NCI-H2171 (cell line): ENCODE results near the gene SURF1.

Experiments
- DNase-seq: peaks from one replicate; lab custom pipeline; 2025; lab: John Stamatoyannopoulos, UW

SURF1 gene

DNA sequence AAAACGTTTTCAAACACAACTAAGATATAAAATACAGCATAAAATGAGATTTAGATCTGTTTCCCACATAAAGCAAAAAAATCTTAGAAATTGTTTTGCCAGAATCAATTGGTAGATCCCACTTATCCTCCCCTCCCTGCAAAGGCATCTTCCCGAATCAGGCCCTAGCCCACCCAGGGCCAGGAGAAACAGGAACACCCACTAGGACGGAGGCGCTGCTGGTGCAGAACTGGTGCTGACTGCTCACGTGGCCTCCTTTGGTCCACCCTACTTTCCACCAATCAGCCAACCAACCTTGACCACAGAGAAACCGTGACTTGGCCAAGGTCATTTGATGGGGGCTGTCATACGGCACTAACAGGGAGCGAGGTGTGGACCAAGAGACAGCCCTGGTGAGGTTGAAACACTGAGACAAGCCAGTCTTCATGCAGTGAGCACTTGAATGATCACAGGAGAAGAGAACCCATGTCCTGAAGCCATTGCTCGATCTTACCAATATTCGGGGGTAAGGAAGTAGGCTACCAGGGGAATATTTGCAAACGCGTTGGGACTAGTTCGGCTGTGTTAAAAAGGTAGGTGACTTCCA is 5.3 kb upstream of the SURF1 start:
- no peak for DNase-seq

DNA sequence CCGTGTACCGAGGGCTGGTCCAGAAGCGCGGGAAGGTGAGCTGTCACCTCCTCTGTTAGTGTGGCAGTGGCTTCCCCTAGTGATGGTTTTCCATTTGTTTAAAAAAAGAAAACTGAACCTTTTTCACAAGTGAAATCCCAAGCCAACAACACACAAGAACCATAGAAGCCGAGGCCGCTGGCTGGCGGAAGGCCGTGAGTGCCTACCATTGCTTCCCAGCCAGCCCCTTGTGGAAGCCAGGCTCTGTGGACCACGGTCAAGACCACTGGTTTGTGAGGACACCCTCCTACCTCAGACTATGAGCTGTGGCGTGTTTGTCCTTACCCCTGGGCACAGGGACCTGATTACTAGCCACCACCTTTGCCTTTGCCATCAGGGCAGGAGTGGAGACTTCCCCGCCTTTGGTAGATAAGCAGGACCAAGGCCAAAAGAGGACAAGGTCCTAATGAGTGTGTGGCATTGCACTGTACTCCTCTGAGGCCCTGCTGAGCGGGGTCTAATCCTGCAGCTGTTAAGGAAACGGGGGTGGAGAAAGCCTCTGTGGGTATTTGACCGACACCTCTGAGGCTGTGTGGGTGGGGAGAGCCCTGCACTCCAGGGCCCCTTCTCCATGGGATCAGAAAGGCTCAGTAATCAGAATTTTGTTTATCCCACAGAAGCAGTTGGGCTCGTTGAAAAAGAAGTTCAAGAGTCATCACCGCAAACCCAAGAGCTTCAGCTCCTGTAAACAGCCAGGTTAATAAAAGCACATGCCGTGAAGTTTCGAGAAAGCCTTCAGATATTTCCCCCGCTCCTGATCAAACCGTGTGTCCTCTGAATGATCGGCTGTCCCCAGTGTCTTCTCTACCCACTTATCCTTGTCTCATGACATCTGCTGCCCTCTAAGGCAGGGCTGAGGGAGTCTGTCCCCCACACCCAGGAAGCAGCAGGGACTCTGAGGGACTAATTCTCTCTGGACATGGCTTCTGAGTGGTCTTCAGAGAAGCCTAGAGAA is 4.4 kb upstream of the SURF1 start:
- no peak for DNase-seq

DNA sequence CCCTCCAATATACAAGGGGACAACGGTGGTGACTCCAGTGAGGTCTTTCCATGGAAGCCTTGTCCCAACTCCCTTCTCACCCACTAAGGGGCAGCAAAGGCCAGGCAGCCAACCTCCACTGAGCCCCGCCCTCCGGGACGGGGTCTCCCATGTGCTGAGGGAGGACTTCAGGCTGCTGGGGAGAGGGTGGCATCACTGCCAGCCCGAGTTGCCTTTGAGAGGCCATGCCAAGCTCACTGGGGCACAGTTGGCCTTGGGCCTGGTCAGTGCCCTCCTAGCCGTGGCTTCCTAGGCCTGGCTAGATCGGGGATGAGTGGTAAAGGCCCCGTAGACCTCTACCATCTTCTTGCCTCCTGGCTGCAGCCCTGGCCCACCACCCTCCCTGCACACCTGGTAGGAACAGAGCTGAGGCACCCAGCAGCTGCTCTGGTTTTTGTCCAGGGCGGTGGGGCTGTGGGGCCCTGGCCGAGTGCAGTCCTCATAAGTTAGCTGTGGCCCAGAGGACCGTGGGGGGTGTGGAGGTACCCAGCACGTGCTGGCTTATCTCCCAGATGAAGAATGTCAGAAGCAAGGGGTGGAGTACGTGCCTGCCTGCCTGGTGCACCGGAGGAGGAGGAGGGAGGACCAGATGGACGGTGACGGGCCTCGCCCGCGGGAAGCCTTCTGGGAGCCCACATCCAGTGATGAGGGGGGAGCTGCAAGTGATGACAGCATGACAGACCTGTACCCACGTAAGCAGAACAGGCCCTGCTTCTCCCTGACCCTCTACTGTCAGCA is 3.3 kb upstream of the SURF1 start:
- DNase-seq, result peak; percentile 33

DNA sequence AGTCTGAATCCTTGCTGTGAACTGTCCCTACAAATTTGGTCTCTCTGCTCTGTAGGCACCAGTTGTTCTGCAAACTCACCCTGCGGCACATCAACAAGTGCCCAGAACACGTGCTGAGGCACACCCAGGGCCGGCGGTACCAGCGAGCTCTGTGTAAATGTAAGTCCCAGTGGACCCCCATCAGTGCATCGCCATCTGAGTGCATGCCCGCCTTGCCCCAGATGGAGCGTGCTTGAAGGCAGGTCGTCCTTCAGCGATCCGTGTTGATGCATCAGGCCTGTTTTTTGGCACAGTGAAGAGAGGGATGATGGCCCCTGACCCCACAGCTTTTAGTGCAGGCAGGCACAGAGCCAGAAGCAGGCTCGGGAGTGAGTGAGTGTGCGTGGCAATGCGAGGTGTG is 1.4 kb upstream of the SURF1 start:
- DNase-seq, result no peak

DNA sequence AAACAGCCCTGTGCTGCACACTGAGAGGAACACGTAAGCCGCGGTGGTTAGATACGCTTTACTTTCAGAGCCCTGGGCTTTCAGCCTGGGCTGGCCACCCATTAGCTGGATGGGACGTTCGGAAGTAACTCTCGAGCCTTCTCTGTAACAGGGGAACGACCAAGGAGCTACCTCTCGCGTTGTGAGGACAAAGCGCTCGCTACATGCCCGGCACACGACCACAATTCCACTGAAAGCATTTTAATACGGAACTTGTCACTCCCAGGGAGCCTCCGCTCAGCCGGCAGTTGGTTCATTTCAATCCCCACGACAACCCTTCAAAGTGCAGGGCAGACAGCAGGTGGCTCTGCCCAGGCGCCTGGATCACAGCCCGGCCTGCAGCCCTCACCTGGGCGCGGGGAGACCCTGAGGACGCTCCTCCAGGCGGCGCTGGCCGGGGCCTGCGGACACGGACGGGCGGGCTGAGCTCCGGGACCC is 368 bp downstream of the SURF1 start:
- peak; percentile 65 for DNase-seq

DNA sequence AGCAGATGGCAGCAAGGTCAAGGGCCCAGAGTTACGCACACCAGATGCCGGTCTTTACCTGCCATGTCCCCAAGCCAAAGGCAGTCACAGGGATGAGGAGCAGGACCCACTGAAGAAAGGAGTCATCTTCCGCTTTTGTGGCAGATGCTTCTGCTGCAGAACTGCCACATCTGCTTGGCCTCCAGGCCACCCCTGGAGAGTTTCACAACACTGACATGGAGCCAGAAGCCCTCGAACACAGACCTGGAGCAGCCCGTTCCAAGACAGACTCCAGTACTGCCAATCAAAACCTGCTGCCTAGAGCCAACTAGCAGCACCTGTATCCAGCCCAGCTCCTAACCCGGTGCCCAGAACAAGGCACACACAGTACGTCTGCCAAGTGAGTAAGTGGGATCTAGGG is 1.5 kb downstream of the SURF1 start:
- no peak for DNase-seq

DNA sequence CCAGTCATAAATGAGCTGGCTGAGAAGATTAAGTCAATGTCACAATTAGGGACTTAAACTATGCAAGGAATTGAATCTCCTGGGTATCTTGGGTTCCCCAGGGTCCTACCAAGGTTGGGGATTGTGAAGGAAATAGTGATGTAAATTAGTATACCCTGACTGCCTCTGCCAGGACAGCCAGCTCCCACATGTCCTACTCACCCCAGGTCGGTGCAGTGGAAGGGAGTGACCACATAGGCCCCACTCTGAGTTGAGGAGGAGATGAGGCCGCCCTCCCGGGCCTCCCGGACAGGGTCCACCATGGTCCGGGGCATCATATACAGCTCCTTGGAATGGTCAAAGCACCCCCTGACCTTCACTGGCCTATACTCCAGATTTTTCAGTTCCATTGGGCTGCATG is 2.7 kb downstream of the SURF1 start:
- DNase-seq, result no peak

DNA sequence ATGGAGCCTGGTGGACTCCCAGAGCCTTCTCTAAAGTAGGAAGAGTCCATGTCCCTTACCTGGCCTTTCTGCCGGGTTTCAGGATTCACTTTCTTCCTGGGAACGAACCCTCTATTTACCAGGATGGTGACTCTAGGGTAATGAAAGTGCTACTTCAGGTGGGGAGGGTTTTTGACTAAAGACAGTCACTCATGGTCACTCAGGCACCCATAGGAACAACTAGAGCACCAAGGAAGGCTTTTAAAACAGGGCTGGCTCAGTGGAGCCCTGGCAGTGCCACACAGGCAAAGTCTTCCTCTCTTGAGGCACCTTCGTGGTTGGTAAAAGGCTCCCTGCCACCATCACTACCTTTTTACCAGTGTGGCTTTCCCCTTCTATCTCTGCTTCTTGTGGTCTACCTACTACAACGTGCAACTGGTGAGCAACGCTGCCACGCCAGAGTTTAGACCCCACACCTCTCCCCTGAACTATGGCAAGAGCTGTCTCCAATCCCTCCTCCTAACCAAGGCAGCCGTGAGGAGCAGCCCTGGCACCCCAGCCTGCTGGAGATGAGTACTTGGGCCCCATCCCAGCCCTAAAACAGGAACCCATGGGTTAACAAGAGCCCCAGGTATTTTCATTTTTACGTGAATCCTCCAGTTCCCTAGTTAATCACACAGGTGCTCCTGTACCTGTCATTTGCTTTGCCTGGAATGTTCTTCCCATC is 3.5 kb downstream of the SURF1 start:
- DNase-seq, result no peak

DNA sequence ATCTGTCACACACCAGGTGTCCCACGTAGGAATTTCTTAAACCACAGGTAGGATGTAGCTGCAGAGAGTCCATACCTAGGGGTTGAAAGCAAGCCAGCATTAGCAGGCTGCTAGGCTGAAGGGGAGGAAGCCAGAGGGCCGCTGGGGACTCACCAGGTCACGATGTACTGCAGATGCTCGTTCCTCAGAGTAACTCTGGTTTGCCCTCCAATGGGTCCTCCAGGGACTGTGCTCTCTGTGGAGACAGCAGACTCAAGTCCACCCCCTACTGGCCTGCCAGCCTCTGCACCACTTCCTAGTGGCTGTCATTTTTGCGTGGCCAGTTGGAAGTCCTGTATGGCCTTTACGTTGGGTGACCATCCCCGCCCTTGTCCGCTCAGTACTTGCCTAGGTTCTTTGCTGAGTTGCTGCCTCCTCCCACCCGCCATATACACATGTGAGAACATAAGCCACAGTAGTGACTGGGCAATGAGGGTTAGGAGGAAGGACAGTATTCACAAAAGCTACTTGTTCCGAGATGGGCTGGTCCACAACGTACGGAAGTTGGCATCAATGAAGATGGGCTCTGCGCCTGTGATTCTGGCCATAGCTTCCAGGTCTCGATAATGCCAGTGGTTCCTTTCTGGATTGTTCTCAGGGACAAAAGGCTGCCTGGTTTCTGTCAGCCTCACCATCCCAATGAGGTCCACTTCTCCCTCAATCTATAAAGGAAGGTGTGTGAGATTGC is 4.2 kb downstream of the SURF1 start:
- no peak for DNase-seq

DNA sequence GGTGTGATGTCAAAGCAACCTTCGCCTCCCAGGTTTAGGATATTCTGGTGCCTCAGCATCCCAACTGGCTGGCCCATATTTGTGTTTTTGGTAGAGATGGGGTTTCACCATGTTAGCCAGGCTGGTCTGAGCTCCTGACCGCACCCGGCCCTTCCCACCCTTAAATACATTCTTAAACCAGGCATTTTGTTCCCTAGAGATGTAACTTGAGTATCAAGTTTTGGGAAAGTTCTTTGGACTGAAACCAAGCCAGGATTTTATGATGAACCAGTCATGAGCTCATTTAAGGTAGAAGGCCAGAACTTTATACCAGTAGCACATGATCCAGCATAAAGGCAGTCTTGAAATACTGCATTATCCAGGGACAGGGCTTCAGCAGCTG is 4.8 kb downstream of the SURF1 start:
- no peak for DNase-seq

DNA sequence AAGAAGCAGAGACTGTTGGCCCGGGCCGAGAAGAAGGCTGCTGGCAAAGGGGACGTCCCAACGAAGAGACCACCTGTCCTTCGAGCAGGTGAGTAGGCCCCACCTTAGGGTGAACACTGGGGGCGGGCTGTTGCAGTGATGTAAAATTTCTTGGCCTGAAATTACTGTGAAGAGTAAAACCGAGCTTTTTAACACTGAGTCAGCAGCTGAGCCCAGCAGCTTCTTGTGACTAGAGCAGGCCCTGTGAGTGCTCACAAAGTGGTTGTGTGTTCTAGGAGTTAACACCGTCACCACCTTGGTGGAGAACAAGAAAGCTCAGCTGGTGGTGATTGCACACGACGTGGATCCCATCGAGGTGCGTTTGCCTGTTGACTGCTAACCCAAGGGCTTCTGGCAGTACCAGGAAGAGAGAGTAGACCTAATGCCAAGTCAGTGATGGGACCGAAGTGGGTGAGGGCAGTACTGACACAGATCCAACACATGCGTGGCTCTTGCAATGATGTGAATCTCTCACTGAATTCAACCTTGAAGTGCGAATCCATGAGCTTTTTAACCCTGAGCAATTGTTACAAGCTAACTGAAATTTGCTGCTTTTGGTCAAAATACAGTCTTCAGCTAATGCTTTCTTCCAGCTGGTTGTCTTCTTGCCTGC is 6.2 kb downstream of the SURF1 start:
- no peak for DNase-seq

DNA sequence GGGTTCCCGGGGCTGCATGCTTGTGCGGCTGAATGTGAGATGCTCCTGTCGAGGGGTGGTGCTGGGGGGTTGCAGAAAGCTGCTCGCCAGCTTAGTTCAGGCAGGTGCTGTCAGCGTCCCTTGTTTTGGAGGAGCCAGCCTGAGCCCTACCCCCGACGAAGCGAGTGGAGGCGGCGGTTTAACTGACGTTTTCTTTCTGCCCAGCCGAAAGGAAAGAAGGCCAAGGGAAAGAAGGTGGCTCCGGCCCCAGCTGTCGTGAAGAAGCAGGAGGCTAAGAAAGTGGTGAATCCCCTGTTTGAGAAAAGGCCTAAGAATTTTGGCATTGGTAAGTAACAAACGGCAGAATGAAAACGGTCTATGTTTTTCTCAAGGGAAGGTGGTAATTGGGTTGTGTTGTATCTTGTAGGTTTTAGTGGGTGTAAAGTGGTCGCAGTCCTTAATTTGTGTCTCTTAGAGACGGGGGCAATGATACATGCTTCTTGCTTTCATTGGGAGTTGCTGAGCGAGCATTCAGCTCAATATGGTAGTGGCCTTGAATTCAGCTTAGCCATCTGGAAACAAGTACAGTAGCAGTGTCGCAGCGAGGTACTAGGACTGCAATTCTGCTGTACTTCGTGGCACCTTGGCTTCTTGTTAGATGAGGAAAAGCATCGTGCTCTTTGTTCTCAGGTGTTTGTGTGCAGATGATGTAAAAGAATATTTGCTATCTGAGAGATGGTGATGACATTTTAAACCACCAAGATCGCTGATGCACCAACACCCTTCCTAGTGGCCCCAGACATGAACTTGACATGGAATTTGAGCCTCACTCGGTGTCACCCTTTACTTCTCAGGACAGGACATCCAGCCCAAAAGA is 7.3 kb downstream of the SURF1 start:
- DNase-seq, result no peak

DNA sequence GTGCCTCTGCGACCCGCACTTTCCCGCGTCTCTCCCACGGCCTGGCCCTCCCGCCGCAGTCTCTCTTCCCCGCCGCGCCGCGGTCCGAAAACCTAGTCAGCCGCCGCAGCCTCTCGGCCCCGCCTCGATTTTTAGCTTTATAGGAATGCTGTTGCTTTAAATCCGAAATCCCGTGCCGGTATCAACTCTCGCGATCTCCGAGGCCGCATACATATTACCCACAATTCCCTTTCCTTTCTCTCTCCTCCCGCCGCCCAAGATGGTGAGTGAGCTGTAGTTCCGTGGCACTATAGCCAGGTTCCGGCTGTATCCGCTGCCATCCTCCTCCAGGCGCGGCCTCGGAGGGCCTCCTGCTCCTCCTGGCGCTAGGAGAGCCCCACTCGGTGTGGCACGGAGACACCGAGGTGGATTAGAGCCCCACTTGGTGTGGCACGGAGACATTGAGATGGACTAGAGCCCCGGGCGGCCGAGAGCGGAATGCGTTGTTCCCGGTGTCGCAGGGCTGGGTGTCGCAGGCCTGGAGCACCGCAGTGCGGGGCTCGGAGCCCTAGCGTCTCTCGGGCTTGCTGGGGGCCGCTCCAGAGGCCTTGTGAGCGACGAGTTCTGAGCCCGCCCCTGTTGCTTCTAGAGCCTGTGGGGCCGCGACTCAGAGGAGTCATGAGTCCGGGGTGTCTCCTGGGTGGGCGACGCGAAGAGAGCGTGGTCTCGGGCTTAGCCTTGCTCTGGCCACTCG is 8.1 kb downstream of the SURF1 start, which contains the start of the genes MED22 and RPL7A:
Gene MED22 (minus strand): TSS at position 147 of the 733 bp plus-strand sequence. CDS start 1,469 bp downstream, outside the sequence.
Gene RPL7A (plus strand): TSS at position 234 of the 733 bp plus-strand sequence. CDS start 26 bp downstream, at position 260.
- peak; percentile 97 for DNase-seq

DNA sequence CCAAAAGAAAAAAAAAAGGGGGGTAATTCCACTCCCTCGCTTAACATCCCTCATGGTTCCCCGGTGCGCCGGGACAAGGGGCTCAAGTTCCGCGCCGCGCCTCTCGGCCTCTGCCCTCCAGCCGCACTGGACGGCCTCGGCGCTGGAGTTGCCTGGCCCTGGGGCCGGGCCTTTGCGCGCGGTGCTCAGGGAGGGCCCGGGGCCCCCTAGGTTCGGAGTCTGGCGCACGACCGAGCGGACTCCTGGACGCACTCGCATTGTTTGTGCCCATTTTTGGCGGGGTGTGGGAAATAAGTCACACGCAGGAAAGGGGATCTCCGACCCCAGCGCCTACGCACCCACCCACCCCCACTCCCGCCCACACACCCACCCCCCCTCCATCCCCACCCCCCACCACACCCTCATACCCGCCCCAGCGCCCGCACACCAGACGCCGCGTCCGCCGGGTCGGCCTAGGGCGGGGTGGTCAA is 8.7 kb downstream of the SURF1 start:
- peak; percentile 58 for DNase-seq

DNA sequence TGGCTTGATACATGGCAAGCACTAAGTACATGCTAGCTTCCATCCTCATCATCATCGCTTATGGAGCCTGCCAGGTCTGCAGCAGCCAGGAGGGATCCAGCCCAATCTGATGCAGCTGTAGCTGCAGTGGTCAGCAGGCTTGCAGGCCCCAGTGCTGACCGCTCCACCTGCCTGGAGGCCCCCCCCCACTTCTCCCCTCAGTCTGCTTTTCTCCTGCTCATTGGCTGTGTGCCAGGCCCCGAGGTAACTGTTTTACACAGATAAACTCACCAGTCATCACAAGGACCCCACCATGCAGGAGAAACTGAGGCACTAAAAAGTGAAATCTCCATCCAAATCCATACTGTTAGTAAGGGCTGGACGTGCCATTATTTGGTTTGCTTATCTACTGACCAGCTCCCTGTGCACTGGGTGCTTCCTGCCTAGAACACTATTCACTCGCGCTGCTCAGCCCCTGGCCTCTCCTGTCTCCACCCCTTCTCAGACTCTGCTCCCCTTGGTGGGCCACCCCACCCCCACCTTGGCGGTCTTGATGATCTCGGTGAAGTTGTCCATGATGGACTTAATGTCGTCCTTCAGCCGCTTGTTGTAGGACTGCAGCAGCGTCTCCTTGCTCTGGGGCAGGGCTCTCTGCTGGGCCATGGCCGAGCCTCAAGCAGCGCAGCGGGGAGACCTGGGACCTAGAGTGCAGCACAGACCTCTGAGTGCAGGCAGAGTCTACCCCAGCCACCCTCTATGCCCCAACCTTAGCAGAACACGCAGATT is 10.1 kb downstream of the SURF1 start:
- DNase-seq, result no peak

DNA sequence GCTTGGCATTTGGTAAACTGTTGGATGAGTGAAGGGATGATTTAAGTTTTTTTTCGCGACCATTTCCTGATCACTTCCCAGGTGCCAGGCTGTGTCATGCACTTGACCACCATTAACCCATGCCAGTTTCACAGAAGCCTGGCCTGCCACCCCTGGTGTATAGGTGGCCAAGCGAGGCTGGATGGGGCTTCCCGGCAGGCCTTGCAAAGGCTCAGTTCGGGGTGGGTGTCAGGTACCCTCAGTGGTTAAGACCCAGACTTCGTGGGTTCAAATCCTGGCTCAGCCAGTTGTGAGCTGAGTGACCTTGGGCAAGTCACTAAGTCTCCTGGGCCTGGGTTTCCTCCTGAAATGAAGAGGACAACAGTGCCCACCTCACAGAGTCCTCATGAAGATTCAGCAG is 10.7 kb downstream of the SURF1 start:
- no peak for DNase-seq

DNA sequence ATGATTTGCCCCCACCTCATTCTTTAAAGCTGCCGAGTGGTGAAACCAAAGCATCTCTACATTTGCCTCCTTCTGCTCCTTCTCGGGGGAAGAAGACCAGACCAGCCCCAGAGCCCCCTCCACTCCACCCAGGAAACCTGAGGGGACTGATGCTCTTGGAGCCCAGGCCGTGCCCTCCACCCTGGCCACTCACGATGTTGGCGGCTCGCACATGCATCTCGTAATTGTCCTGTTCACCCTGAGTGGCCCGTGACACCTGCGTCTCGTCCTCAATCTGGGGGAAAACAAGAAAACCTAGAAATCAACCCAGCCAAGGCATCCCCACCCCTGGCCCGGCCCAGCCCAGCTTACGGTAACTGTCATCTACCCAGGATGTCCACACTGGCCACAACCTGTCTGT is 11.3 kb downstream of the SURF1 start:
- no peak for DNase-seq

DNA sequence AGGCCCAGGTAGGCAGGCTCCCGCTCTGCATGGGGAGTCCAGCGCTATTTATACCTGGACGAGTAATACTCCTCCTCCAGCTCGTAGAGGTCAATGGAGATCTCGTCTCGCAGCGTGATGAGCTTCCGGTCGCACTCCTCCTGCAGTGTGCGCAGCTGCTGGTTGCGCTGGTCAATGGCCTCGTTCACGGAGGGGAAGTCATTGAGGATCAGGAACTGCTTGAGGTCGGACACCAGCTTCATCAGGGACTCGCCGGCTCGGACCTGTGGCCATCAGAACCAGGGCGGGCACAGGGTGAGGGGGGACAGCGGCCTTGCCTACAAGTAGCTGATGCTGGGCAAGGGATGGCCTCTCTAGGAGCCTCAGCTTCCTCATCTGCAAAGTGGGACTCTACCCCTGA is 12.2 kb downstream of the SURF1 start:
- no peak for DNase-seq
